Measurements from ENCODE around the gene SLC4A3.

- TF ChIP-seq LEF1 (IDR thresholded peaks at IDR 0.05; ENCODE audit: borderline replicate concordance) (no peak), NFRKB (IDR thresholded peaks at IDR 0.05) (no peak), CTBP1 (IDR thresholded peaks at IDR 0.05; ENCODE audit: borderline replicate concordance) (no peak), BHLHE40 (IDR thresholded peaks at IDR 0.05; ENCODE audit: borderline replicate concordance) (no peak), FOXK2 (IDR thresholded peaks at IDR 0.05) (no peak)
These were observed 46.1 kb upstream of the SLC4A3 start for GRCh38 chr2:219581346-219581745.

Measured in HEK293T (cell line).